Stimulated activated CD8-positive, alpha-beta memory T cell treated with anti-CD3 and anti-CD28 coated beads, Interleukin-15, amount 100 ng/mL, for 48 hours (primary cell): ENCODE measurements around the gene ADRA2B.

ENCODE experiments used
- DNase-seq, 2 donors: peaks; one replicate each; pipeline ENCODE4 v3.0.0-alpha.2; 2020; ENCODE audit warnings: low read depth in 2 of 2

Gene ADRA2B

GRCh38 chr2:96117701-96118588 is 1.6 kb upstream of the ADRA2B start:
- no peak for DNase-seq

- DNase-seq = peak; percentile 40 to 45
Observed at GRCh38 chr2:96116879-96117533, 635 bp upstream of the ADRA2B start.

DNA sequence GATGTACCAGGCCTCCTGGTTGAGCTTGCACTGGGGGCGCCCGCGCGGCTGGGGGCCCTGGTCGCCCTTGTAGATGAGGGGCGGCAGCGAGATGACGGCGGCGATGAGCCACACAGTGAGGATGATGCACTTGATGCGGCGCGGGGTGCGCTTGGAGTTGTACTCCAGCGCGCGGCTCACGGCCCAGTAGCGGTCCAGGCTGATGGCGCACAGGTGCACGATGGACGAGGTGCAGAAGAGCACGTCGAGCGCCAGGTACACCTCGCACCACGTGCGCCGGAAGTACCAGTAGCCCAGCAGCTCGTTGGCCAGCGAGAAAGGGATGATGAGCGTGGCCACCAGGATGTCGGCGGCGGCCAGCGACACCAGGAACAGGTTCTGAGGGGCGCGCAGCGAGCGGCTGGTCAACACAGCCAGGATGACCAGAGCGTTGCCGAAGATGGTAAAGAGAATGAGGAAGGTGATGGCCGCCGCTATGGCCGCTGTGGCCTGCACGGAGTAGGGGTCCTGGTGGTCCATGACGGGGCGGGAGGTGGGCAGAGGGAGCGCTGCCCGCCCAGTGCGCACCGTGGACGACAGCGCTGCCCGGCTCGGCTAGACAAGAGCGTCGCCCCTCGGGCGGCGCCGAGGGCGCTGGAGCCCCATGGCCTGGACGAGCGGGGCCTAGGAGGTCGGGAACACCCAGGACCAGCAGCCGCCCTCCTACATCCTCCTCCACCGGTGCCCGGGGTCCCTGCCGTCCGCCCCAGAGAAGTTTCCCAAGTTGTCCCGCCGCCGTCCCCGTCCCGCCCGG is 544 bp downstream of the ADRA2B start:
- no peak for DNase-seq

GRCh38 chr2:96114903-96115581 is 1.3 kb downstream of the ADRA2B start:
- DNase-seq = no peak

DNA sequence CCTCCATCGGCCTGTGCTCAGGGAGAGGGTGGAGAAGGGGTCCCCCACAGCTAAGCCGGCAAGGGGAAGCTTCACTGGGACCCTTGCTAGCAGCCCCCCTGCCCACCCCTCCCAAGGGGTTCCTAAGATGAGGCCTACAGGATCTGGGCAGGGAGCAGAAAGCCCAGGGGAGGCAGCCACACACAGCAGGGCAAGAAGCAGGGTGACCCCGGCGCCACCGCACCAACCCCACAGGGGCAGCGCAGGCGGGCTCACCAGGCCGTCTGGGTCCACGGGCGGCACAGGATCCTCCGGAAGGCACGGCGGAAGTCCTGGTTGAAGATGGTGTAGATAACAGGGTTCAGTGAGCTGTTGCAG is 1.8 kb downstream of the ADRA2B start:
- DNase-seq = no peak

DNA sequence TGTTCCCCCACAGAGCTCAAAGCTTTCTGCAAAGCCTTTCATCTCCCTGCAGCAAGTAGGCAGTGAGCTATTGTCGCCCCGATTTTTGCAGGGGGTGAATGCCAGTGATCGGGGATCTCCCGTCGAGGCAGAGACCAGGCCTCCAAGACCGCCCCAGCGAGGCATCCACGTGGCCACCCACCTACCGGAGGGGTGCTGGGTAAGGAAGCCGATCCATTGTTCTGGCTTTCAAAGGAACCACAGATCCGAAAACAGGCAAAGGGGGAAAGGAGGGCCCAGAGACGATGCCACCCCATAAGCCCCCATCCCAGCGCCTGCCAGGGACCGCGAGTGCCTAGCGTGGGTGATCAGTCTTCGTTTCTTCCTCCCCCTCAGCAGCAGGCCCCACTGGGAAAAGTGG is 2.4 kb downstream of the ADRA2B start:
- DNase-seq = no peak

DNA sequence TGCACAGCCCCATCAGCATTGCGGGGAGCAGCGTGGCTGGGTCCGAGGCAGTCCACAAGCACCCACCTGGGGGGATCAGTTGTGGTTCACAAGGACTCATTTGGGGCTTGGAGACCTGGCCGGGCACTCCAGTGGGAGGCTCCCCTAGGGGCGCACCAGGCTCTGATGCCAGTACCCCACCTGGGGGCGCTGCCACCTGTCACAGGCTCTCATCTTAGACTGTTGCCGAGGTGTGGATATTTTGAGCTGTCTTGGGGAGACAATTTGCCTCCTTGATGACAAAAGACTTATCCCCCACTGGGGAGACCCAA is 3.0 kb downstream of the ADRA2B start:
- no peak for DNase-seq

DNA sequence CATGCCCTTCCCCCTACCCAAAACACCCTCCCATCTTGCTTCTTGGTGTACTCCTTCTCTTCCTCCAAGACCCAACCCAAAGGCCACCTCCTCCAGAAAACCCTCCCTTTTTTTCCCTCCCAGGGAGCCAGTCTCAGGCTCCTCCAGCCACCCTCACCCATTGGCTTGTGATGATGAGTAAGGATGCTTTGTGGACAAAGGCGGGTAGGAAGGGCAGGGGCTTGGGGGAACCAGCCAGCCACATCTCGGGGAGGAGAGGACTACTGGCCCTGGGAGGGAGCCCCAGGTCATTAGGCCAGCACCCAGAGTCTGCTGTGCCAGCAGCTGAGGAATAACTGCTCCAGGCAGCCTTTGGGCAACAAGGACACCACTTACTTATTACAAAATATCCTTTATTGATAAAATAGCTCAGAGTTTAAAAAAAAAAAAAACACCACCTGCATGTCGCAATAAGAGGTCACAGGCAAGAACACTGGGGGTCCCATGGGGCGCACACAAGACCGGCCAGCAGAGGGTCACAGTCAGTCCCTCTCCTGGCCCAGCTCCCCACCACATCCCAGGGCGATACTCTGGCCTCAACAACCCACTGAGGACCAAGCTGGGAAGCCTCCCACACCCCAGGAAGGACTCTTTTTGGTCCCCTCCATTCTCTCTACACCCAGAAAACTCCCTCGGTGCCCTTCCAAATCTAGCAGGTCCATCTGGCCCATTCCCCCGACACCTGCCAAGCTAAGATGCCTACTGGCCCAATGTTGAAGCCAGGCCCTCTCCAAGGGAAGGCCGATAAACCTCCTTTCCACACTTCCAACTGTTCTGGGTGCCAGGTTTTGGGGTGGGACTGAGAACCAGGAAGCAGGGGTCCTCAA is 3.6 kb downstream of the ADRA2B start:
- DNase-seq = no peak

GRCh38 chr2:96111823-96112500 is 4.4 kb downstream of the ADRA2B start:
- DNase-seq = no peak

- no peak for DNase-seq
Observed at GRCh38 chr2:96111257-96111640, 5.1 kb downstream of the ADRA2B start.

GRCh38 chr2:96110621-96111256 is 5.6 kb downstream of the ADRA2B start:
- no peak for DNase-seq

GRCh38 chr2:96109931-96110511 is 6.3 kb downstream of the ADRA2B start:
- DNase-seq = no peak

DNA sequence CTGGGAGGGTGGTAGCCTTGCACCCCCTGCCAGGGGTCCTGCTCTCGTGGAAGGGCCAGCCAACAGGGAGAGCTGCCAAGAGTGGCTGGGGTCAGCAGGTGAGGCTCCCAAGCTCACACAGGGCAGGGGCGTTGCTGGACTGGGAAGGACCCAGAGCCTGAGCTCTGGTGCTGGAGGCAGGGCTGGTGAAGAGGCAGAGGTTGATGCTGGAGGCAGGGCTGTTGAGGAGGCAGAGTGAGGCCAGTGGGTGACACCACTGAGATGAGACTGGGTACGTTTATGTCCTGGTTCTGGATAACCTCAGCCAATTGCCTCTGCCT is 7.0 kb downstream of the ADRA2B start:
- no peak for DNase-seq

DNA sequence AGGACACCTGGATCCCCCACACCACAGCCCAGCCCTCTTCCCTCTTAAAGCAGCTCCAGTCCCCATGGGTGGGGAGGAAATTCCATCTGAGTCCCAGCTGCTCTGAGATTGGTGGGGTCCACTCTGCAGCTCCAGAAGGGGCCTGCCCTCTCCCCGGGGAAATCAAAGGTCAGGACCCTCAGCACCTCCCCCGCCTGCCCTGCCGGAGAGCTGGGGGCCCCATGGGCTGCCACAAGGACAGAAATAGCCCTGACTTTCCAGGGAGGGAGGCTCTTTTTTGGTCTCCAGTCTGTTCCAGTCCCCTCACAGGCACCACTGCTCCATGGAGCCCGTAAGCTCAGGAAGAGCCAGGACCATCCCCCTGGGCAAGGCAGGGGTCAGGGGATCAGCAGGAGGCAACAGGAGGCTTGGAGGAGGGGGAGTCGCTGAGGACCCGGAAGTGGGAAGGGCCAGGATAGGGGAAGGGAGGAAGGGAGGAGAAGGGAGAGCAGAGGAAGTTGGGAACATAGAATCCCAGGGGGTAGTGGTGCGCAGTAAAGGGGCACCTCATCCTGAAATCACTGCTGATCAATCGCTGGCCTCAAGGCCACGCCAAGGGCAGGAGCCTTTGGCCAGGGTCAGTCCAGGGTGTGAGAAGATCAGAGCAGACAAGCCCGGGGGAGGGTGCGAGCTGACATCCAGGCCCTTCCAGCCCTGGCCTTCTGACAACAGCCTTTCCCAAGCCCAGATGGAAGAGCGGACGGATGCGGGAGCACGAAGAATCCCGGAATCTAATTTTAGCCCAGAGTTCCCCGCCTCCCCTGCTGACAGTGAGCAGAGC is 7.6 kb downstream of the ADRA2B start:
- DNase-seq = no peak

- DNase-seq = no peak
Observed at GRCh38 chr2:96108151-96108540, 8.2 kb downstream of the ADRA2B start.

DNA sequence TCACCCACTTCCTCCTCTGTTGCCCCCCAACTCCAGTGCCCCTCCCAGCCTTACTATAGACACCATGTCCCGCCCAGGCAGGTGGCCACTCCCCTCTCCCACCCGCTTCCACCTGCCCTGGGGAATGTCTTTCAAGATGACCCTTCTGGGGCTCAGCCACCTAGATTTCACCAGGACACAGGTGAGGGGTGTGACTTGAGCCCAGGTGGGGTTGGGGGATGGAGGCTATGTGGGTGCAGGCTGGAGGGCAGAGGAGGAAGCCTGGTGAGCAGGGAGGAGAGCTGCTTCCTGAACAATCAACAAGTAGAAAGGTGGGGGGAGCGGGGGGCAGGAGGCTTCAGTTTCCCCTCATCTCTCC is 8.7 kb downstream of the ADRA2B start:
- DNase-seq = no peak

- no peak for DNase-seq
Observed at GRCh38 chr2:96106991-96107707, 9.2 kb downstream of the ADRA2B start.

DNA sequence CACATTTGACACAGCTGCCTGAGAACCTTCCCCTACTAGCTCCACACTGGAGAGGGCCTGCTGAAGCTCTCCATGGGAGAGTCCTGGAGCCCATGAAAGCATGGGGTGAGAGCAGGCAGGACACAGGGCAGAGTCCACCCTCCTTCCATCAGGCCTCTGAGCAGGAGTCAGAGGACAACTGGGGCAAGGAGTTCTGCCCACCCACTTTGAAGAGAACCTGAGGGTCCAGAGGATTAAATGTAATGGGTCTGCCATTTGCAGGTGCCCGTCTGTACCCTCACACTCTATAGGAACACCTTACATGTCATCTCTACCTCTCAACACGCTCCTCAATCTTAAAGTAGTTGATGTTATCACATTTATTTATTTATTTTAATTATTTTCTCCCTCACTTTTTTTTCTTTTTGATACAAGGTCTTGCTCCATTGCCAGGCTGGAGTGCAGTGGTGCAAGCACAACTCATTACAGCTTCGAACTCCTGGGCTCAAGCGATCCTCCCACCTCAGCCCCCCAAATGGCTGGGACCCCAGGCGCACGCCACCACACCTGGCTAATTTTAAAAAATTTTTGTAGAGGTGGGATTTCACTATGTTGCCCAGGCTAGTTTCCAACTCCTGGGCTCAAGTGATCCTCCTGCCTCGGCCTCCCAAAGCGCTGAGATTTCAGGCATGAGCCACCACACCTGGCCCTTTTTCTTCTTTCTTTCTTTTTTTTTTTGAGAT is 10.2 kb downstream of the ADRA2B start:
- no peak for DNase-seq
